A549 (cell line): Measurements from ENCODE around the gene CNST.
"Not testable (repeated sequence)": the region's sequence is repeated elsewhere in the genome, so short reads cannot be mapped to it uniquely, and the experiment has no call there.

ENCODE experiments used
- KDM5A ChIP-seq: fragments of 200-600 bp; sonication (generic); IDR thresholded peaks from 2 replicates; pipeline ENCODE4 v1.6.1; 2016; ENCODE audit warnings: antibody characterized with exemption, mild to moderate bottlenecking
- TF ChIP-seq, protein P1 (sequence below): fragments of >200 bp; sonication (Bioruptor Twin); formaldehyde crosslinking; IDR thresholded peaks from 3 replicates; pipeline ENCODE4 v1.5.1; 2016

DNA sequence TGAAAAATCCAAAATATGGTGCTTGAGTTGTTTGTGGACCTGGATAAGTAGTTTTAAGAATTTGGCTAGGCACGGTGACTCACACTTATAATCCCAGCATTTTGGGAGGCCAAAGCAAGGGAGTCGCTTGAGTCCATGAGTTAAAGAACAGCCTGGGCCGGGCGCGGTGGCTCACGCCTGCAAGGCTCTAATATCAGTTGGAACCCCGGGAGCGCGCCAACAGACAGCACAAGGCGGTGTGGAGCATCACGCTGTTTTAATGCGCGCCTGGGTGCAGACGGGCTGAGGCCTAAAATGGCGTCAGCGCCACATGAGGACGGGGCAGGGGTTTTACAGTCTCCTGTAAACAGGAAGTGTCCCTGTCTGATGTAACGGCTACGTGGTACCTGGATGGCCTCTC is 39.0 kb downstream of the CNST start:
- TF ChIP-seq, protein P1, sequence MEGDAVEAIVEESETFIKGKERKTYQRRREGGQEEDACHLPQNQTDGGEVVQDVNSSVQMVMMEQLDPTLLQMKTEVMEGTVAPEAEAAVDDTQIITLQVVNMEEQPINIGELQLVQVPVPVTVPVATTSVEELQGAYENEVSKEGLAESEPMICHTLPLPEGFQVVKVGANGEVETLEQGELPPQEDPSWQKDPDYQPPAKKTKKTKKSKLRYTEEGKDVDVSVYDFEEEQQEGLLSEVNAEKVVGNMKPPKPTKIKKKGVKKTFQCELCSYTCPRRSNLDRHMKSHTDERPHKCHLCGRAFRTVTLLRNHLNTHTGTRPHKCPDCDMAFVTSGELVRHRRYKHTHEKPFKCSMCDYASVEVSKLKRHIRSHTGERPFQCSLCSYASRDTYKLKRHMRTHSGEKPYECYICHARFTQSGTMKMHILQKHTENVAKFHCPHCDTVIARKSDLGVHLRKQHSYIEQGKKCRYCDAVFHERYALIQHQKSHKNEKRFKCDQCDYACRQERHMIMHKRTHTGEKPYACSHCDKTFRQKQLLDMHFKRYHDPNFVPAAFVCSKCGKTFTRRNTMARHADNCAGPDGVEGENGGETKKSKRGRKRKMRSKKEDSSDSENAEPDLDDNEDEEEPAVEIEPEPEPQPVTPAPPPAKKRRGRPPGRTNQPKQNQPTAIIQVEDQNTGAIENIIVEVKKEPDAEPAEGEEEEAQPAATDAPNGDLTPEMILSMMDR, result not testable (repeated sequence)
- not testable (repeated sequence) for TF ChIP-seq KDM5A
